Activated CD4-positive, alpha-beta T cell treated with anti-CD3 and anti-CD28 coated beads for 24 hours (primary cell): ENCODE results near the gene PKNOX2.

Source experiments
- DNase-seq, 2 donors: peaks; one replicate each; pipeline ENCODE4 v3.0.0-alpha.2; 2020; ENCODE audit warnings: low read depth in 2 of 2

Gene PKNOX2, protein sequence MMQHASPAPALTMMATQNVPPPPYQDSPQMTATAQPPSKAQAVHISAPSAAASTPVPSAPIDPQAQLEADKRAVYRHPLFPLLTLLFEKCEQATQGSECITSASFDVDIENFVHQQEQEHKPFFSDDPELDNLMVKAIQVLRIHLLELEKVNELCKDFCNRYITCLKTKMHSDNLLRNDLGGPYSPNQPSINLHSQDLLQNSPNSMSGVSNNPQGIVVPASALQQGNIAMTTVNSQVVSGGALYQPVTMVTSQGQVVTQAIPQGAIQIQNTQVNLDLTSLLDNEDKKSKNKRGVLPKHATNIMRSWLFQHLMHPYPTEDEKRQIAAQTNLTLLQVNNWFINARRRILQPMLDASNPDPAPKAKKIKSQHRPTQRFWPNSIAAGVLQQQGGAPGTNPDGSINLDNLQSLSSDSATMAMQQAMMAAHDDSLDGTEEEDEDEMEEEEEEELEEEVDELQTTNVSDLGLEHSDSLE

DNA sequence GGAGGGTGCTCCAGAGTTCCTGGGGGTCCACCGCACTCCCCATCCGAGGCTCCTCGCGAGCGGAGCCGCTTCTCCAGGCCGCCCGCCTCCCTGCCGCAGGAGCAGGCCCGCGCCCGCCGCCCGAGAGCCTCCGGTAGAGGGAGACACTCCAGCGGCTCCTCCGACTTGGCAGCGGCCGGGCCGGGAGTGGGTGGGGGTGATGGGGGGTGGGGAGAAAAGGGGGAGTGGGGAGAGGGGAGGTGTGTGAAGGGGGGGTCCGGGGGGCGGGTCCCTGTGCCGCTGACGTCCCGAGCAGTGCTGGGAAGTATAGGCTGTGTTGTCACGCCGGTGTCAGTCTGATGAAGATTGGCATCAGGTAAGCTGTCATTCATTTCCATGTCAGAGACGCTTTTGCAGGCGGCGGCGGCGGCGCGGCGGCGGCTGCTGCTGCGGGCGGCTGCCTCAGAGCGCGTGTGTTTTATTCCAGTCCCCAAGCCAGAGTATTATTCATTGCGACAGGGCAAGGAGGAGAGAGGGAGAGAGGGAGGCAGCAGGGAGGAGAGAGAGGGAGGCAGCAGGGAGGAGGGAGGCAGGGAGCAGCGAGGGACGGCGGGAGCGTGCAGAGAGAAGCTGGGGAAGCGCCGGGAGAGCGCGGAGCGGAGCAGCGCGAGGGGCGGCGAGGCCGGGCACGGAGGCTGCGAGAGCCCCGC is at the start of gene PKNOX2:
Gene PKNOX2, plus strand, starts transcription at position 330 of the 689 bp plus-strand sequence. CDS start 186,555 bp downstream, outside the sequence.
- DNase-seq: peak; percentile 45 to 69

DNA sequence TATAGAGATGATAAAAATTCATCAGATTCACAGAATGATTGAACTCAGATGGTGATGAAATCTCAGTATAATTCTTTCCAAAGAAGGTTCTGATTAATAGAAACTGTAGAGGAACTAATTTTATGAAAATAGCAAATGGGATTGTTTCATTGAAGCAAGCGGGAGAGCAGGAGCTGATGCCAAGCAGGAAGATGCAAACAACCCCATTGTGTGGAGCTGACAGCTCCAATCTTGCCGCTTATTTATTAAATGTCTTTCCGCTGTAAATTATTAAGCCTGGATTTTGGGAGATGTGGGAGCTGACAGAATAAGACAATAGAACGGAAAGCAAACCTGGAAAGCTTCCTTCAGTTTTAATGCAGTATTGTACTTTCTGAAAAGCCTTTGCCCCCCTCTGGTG is 47.1 kb upstream of the PKNOX2 start:
- DNase-seq: no peak

DNA sequence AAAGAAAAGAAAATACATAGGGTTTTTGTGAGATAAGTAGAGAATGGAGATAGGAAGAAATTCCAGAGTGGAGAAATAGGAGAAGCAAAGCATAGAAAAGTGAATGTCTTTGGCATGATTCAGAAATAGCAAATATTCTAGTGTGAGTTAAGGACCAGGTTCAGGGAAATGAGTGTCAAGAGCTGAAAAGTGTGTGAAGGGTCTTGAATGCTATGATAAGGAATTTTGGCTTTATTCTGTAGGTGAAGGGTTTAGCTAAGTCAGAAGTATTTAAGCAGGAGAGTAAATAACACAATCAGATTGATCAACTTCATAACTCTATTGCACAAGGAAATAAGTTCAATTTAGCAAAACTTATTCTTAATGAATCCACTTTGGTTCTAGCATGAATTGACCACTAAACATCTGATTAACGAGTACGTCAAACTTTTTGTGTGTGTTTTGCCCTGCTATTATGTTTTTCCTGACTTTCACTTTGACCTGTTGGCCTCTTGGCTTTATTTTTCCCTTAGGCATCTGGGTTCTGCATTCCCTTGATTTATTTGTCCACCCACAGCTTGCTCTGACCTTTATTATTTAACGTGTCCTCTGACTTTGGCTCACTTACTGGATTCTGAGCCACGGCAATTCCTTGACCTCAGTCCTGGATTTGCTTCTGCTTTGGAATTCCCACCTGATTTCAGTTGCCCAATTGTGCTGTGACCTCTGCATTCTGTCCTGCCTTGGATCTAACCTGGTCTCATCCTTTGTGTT is 41.2 kb upstream of the PKNOX2 start:
- no peak for DNase-seq

- peak in 1 of 2 donors; percentile 22 for DNase-seq
Measured at GRCh38 chr11:125123947-125124617, 40.5 kb upstream of the PKNOX2 start.

DNA sequence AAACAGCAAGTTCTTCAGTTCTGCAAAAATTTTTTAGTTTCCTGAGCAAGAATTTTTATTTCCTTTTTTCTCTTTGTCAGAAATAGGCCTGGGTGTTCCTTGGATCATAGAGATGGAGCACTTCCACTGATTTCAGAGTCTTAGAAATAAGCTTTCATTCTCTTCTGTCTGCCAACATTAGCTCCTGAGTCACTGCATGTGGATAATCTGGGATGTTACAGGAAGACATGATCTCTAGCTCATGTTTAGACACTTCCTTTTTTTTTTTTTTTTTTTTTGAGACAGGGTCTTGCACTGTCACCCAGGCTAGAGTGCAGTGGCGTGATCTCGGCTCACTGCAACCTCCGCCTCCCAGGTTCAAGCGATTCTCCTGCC is 39.9 kb upstream of the PKNOX2 start:
- DNase-seq: no peak

- no peak for DNase-seq
Measured at GRCh38 chr11:125128450-125128849, 36.1 kb upstream of the PKNOX2 start.

GRCh38 chr11:125129316-125129993 is 35.1 kb upstream of the PKNOX2 start:
- no peak for DNase-seq

GRCh38 chr11:125132071-125132470 is 32.5 kb upstream of the PKNOX2 start:
- DNase-seq: no peak

- DNase-seq: no peak
Measured at GRCh38 chr11:125132596-125132995, 32.0 kb upstream of the PKNOX2 start.

DNA sequence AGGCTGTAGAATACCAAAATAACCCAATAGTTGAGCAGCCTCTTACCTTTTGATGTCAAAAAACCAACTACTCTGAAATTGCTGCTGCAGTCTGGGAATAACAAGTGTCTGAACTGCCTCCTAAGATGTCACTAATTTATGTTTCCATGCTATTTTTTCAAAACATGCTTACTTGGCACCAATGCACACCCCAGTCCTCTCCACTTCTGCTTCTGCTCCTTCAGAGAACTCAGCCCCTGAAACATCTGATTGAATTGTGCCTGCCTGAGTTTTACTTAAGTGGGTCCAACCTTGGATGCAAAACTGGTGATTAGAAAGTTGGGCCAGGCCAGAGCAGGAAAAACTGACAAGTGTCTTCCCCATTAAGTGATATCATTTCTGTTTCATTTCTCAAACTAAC is 28.6 kb upstream of the PKNOX2 start:
- DNase-seq: no peak

DNA sequence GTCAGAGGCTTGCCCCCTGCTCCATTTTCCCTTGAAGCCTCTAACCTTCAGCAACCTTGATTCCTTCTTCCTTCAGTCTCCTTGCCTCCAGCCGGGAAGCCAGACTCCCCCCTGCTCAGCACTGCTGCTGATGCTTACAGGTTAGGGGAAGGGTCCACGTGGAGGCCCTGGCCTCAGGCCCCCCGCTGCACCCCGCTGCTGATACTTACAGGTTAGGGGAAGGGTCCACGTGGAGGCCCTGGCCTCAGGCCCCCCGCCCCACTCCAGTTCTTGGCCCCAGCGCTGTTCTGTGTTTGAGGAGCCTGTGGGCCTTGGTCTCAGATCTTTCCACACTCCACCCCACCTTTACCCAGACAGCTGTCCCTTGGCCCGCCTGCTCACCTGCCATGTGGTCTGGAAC is 25.6 kb upstream of the PKNOX2 start:
- no peak for DNase-seq

- no peak for DNase-seq
Measured at GRCh38 chr11:125139778-125140177, 24.8 kb upstream of the PKNOX2 start.

- DNase-seq: no peak
Measured at GRCh38 chr11:125140233-125140632, 24.3 kb upstream of the PKNOX2 start.

DNA sequence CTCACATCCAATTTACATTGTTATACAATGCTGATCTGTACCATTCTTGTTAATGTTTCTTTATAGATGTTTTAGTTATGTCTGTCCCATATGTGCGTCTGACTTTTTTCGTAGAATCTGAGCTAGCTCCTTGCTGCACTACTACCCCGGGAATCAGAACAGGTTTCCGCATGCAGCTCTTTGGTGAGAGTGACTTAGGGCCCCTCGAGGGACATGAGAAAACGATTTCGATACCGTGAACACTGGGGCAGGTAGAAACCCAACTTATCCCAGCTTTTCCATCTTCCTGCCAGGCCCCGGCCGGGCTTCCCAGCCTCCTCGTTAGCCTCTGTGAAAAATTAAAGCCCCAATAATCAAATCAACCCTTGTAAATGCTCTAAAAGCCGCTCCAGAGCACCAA is 23.4 kb upstream of the PKNOX2 start:
- DNase-seq: no peak

GRCh38 chr11:125141686-125142535 is 22.6 kb upstream of the PKNOX2 start:
- DNase-seq: peak; percentile 49 to 54

DNA sequence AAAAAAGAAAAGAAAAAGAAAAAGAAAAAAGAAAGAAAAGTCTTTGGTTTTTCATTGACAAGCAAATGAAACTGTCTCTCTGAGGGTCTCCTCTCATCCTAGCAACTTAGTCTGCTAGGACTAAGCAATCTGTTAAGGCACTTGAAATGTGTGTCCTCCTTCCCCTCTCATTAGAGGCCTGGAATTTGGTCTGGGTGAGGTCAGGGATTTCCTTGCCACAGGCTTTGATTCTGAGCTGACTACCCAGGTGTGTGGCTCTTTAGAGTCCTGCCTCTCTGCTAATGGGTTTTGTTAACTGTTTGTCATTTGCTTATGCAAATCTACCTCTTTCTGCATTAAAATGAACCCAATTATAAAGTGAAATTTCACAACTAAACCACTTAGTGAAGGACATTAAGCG is 18.3 kb upstream of the PKNOX2 start:
- DNase-seq: no peak

DNA sequence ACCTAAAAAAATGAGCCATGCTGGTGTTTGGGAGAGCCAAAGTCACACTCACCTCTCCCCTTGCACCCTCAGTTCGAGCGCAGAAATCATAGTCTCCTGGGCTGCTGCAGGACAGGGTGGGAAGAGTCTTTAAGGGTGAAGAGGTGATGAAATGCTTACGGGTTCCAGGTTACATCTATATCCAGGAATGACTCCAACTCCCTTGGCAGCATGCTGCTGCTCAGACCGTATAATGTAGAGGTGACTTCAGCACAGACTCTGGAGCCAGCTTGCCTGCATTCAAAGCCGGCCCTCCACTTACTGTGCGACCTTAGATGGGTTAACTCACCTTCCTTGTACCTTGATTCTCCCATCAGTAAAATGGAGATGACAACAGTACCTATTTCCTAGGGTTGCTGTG is 17.3 kb upstream of the PKNOX2 start:
- no peak for DNase-seq

DNA sequence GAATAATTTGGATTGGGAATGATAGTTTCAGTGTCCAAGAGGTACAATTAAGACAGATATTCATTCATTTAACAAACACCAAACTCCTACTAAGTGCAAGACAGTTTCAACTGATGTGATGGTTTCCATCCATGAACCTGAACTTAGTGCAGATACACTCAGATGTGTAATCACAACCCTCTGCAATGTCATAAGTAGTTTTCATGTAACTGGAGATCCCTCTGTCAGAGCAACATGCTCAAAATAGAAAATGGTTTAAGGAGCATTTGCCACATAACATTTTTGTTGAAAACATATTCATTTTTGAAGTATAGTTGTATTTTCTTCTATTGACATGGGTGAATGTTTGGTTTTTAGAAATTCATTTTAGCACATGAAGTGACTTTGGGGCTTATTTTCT is 16.5 kb upstream of the PKNOX2 start:
- DNase-seq: no peak

GRCh38 chr11:125148743-125149142 is 15.8 kb upstream of the PKNOX2 start:
- DNase-seq: no peak

- no peak for DNase-seq
Measured at GRCh38 chr11:125153837-125154236, 10.7 kb upstream of the PKNOX2 start.
